HG03108 (cell line): Measurements from ENCODE around the gene RBBP8.
"Not testable (repeated sequence)": the region's sequence is repeated elsewhere in the genome, so short reads cannot be mapped to it uniquely, and the experiment has no call there.

Experiments
- ATAC-seq: cut with Tn5 transposase; IDR thresholded peaks from one replicate; pipeline ENCODE4 v1.9.1; 2021; ENCODE audit warnings: moderate library complexity; ENCODE audit not compliant: unreplicated experiment

Gene RBBP8

GRCh38 chr18:22933206-22933965, at the start of gene RBBP8:
TSS of gene RBBP8 (plus strand) at chr18:22933328. CDS start at chr18:22936852, 3,524 bp downstream.
- ATAC-seq, result peak; percentile 69

- no peak for ATAC-seq
Measured at GRCh38 chr18:22883827-22884226, 49.3 kb upstream of the RBBP8 start.

- not testable (repeated sequence) for ATAC-seq
Measured at GRCh38 chr18:22885694-22886093, 47.4 kb upstream of the RBBP8 start.

GRCh38 chr18:22899421-22899820, 33.7 kb upstream of the RBBP8 start:
- ATAC-seq, result no peak

- no peak for ATAC-seq
Measured at GRCh38 chr18:22900558-22901238, 32.4 kb upstream of the RBBP8 start.

- ATAC-seq, result no peak
Measured at GRCh38 chr18:22902093-22902492, 31.0 kb upstream of the RBBP8 start.

- ATAC-seq, result not testable (repeated sequence)
Measured at GRCh38 chr18:22903248-22903647, 29.9 kb upstream of the RBBP8 start.

- no peak for ATAC-seq
Measured at GRCh38 chr18:22912149-22912548, 21.0 kb upstream of the RBBP8 start.

GRCh38 chr18:22912835-22913234, 20.3 kb upstream of the RBBP8 start:
- ATAC-seq, result no peak

GRCh38 chr18:22913861-22914260, 19.3 kb upstream of the RBBP8 start:
- no peak for ATAC-seq

GRCh38 chr18:22914633-22915032, 18.5 kb upstream of the RBBP8 start:
- ATAC-seq, result no peak

- ATAC-seq, result no peak
Measured at GRCh38 chr18:22915337-22915736, 17.8 kb upstream of the RBBP8 start.

- no peak for ATAC-seq
Measured at GRCh38 chr18:22921772-22922171, 11.4 kb upstream of the RBBP8 start.

- ATAC-seq, result no peak
Measured at GRCh38 chr18:22924589-22924988, 8.5 kb upstream of the RBBP8 start.

- ATAC-seq, result no peak
Measured at GRCh38 chr18:22926454-22926853, 6.7 kb upstream of the RBBP8 start.

GRCh38 chr18:22928339-22928738, 4.8 kb upstream of the RBBP8 start:
- no peak for ATAC-seq

- peak; percentile 34 for ATAC-seq
Measured at GRCh38 chr18:22930089-22930713, 2.9 kb upstream of the RBBP8 start.

GRCh38 chr18:22932885-22933205, 283 bp upstream of the RBBP8 start:
- no peak for ATAC-seq

GRCh38 chr18:22933966-22934423, 867 bp downstream of the RBBP8 start:
- ATAC-seq, result no peak

GRCh38 chr18:22934789-22935188, 1.7 kb downstream of the RBBP8 start:
- no peak for ATAC-seq

- no peak for ATAC-seq
Measured at GRCh38 chr18:22935431-22935830, 2.3 kb downstream of the RBBP8 start.

GRCh38 chr18:22936515-22936914, 3.4 kb downstream of the RBBP8 start:
- no peak for ATAC-seq
